ENCODE data around the gene NR1H2.

GRCh38 chr19:50406156-50406820 lies 30.0 kb downstream of the NR1H2 start:
- TF ChIP-seq PPARA (CRISPR knock-in tag; IDR thresholded peaks at IDR 0.05; ENCODE audit: borderline replicate concordance) (no peak), GLIS3 (CRISPR knock-in tag; IDR thresholded peaks at IDR 0.05) (no peak), ZNF8 (CRISPR knock-in tag; IDR thresholded peaks at IDR 0.05) (no peak), TSHZ2 (CRISPR knock-in tag; IDR thresholded peaks at IDR 0.05) (no peak), ISL1 (CRISPR knock-in tag; IDR thresholded peaks at IDR 0.05) (no peak), TCF4 (CRISPR knock-in tag; IDR thresholded peaks at IDR 0.05; ENCODE audit: borderline replicate concordance) (no peak), ZFP3 (CRISPR knock-in tag; IDR thresholded peaks at IDR 0.05) (no peak)
- TF ChIP-seq, protein P1, sequence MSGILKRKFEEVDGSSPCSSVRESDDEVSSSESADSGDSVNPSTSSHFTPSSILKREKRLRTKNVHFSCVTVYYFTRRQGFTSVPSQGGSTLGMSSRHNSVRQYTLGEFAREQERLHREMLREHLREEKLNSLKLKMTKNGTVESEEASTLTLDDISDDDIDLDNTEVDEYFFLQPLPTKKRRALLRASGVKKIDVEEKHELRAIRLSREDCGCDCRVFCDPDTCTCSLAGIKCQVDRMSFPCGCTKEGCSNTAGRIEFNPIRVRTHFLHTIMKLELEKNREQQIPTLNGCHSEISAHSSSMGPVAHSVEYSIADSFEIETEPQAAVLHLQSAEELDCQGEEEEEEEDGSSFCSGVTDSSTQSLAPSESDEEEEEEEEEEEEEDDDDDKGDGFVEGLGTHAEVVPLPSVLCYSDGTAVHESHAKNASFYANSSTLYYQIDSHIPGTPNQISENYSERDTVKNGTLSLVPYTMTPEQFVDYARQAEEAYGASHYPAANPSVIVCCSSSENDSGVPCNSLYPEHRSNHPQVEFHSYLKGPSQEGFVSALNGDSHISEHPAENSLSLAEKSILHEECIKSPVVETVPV (CRISPR knock-in tag; IDR thresholded peaks at IDR 0.05), result no peak

Measured in SK-N-SH treated with all-trans-retinoic acid at 6 μM for 48 hours (cell line).